ENCODE data around the gene LSAMP. TPM values are rescaled to one million over a fixed set of nuclear protein-coding genes. Genes with fewer than 3 reads are reported as not detected.
"Not testable (repeated sequence)": the region's sequence is repeated elsewhere in the genome, so short reads cannot be mapped to it uniquely, and the experiment has no call there.

LSAMP gene
- total and polyA plus RNA-seq, 2 donors (not counting 1 experiment from before 2014, with no cell fraction given), result not detected

GRCh38 chr3:115792206-115792955 lies 652.9 kb downstream of the LSAMP start:
- DNase-seq, result no peak

GRCh38 chr3:115791271-115792153 lies 653.8 kb downstream of the LSAMP start:
- H3K27ac ChIP-seq (ENCODE audit: low read length in 2 of 2); H3K9me3 Mint-ChIP-seq (ENCODE audit: insufficient read depth); H3K9ac ChIP-seq (ENCODE audit: low read length); H4K20me1 ChIP-seq (ENCODE audit: control insufficient read depth, insufficient read depth, low read length, poor library complexity, severe bottlenecking); H3K27me3 ChIP-seq (replicated peaks in 1 of 4; ENCODE audit: control extremely low read depth in 1 of 4, control insufficient read depth in 3 of 4, insufficient read depth in 4 of 4, low read length in 3 of 4); intact Hi-C loops (cut with micrococcal nuclease); H3K4me2 ChIP-seq (replicated peaks; ENCODE audit: low read depth, low read length, poor library complexity, severe bottlenecking); DNase-seq; H2AFZ ChIP-seq (ENCODE audit: insufficient read depth, low read depth, low read length, poor library complexity, severe bottlenecking); H3K4me3 ChIP-seq (ENCODE audit: control extremely low read depth in 1 of 5, extremely low read depth in 1 of 5, insufficient read depth in 1 of 5, low read depth in 2 of 5, low read length in 4 of 5); H3K9me3 ChIP-seq (ENCODE audit: control extremely low read depth in 1 of 3, control insufficient read depth in 2 of 3, insufficient read depth in 1 of 3, low read length in 2 of 3); POLR2A ChIA-PET; H3K4me3 Mint-ChIP-seq; H3K79me2 ChIP-seq (ENCODE audit: control insufficient read depth, insufficient read depth, low read length); H3K4me1 ChIP-seq (ENCODE audit: control insufficient read depth in 2 of 2, insufficient read depth in 2 of 2, low read length in 2 of 2); H3K27ac Mint-ChIP-seq; H3K36me3 ChIP-seq (replicated peaks in 1 of 2; ENCODE audit: control extremely low read depth in 1 of 2, control insufficient read depth in 1 of 2, extremely low read depth in 1 of 2, insufficient read depth in 2 of 2, low read length in 1 of 2); ATAC-seq (ENCODE audit: low read depth); H3K4me1 Mint-ChIP-seq: not testable (repeated sequence)
- WGBS (ENCODE audit: insufficient coverage), result 88% methylated on average over 50 of the region's 55 CpGs
- CTCF ChIA-PET, result interaction anchor here (0.9 to 1.7 kb wide), 2 partner anchors 23 to 28 kb away, joined by 4 to 6 read pairs; no protein-coding TSS in a partner anchor
- H3K27me3 Mint-ChIP-seq, result peaks cover 17% of the 10 kb centered on the region

More at GRCh38 chr3:115792206-115792955, 652.9 kb downstream of the LSAMP start:
- no peak overlapping the region for H3K4me3 ChIP-seq (ENCODE audit: control extremely low read depth in 1 of 5, extremely low read depth in 1 of 5, insufficient read depth in 1 of 5, low read depth in 2 of 5, low read length in 4 of 5)
- ChIA-PET CTCF (interaction anchor here (0.9 to 1.7 kb wide), 2 partner anchors 22 to 27 kb away, joined by 4 to 6 read pairs; no protein-coding TSS in a partner anchor), POLR2A (no interaction called here)
- no peak overlapping the region for H3K4me2 ChIP-seq (replicated peaks; ENCODE audit: low read depth, low read length, poor library complexity, severe bottlenecking)
- Mint-ChIP-seq H3K27ac (no peak overlapping the region), H3K9me3 (ENCODE audit: insufficient read depth) (no peaks in the 10 kb centered on the region), H3K27me3 (peaks cover 17% of the 10 kb centered on the region), H3K4me3 (no peak overlapping the region), H3K4me1 (peaks cover 3% of the 10 kb centered on the region)
- no peak overlapping the region for H3K9ac ChIP-seq (ENCODE audit: low read length)
- H3K9me3 ChIP-seq (ENCODE audit: control extremely low read depth in 1 of 3, control insufficient read depth in 2 of 3, insufficient read depth in 1 of 3, low read length in 2 of 3), result no peaks in the 10 kb centered on the region
- no peaks in the 10 kb centered on the region for H3K79me2 ChIP-seq (ENCODE audit: control insufficient read depth, insufficient read depth, low read length)
- TF ChIP-seq, protein P1, sequence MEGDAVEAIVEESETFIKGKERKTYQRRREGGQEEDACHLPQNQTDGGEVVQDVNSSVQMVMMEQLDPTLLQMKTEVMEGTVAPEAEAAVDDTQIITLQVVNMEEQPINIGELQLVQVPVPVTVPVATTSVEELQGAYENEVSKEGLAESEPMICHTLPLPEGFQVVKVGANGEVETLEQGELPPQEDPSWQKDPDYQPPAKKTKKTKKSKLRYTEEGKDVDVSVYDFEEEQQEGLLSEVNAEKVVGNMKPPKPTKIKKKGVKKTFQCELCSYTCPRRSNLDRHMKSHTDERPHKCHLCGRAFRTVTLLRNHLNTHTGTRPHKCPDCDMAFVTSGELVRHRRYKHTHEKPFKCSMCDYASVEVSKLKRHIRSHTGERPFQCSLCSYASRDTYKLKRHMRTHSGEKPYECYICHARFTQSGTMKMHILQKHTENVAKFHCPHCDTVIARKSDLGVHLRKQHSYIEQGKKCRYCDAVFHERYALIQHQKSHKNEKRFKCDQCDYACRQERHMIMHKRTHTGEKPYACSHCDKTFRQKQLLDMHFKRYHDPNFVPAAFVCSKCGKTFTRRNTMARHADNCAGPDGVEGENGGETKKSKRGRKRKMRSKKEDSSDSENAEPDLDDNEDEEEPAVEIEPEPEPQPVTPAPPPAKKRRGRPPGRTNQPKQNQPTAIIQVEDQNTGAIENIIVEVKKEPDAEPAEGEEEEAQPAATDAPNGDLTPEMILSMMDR (IDR thresholded peaks at IDR 0.05), result no peak
- no peak for TF ChIP-seq EZH2 (IDR thresholded peaks at IDR 0.05; ENCODE audit: borderline replicate concordance, insufficient read depth, low read depth, low read length, poor library complexity, severe bottlenecking)
- intact Hi-C loops (cut with micrococcal nuclease), result no loop called here
- H4K20me1 ChIP-seq (ENCODE audit: control insufficient read depth, insufficient read depth, low read length, poor library complexity, severe bottlenecking), result no peaks in the 10 kb centered on the region
- no peaks in the 10 kb centered on the region for H3K36me3 ChIP-seq (replicated peaks in 1 of 2; ENCODE audit: control extremely low read depth in 1 of 2, control insufficient read depth in 1 of 2, extremely low read depth in 1 of 2, insufficient read depth in 2 of 2, low read length in 1 of 2)
- H3K27ac ChIP-seq (ENCODE audit: low read length in 2 of 2), result no peak overlapping the region
- WGBS (ENCODE audit: insufficient coverage), result 39% methylated on average over 5 of the region's 6 CpGs
- no peak for ATAC-seq (ENCODE audit: low read depth)
- no peak overlapping the region for H2AFZ ChIP-seq (ENCODE audit: insufficient read depth, low read depth, low read length, poor library complexity, severe bottlenecking)
- H3K4me1 ChIP-seq (ENCODE audit: control insufficient read depth in 2 of 2, insufficient read depth in 2 of 2, low read length in 2 of 2), result no peaks in the 10 kb centered on the region
- no peaks in the 10 kb centered on the region for H3K27me3 ChIP-seq (replicated peaks in 1 of 4; ENCODE audit: control extremely low read depth in 1 of 4, control insufficient read depth in 3 of 4, insufficient read depth in 4 of 4, low read length in 3 of 4)
